HG03342 (cell line): ENCODE measurements around the gene SH3BP5L.

ENCODE experiments used
- ATAC-seq: cut with Tn5 transposase; IDR thresholded peaks from one replicate; pipeline ENCODE4 v1.9.1; 2021; ENCODE audit warnings: mild to moderate bottlenecking, moderate library complexity; ENCODE audit not compliant: unreplicated experiment

SH3BP5L gene

GRCh38 chr1:248782416-248783141, 43.1 kb downstream of the SH3BP5L start:
- ATAC-seq: no peak

- ATAC-seq: no peak
Measured at GRCh38 chr1:248779350-248779749, 46.4 kb downstream of the SH3BP5L start.

- no peak for ATAC-seq
Measured at GRCh38 chr1:248778906-248779305, 46.8 kb downstream of the SH3BP5L start.

GRCh38 chr1:248776991-248777390, 48.7 kb downstream of the SH3BP5L start:
- ATAC-seq: no peak

GRCh38 chr1:248775441-248775840, 50.3 kb downstream of the SH3BP5L start:
- ATAC-seq: no peak
